Measurements from ENCODE around the gene ZBTB47.

DNA sequence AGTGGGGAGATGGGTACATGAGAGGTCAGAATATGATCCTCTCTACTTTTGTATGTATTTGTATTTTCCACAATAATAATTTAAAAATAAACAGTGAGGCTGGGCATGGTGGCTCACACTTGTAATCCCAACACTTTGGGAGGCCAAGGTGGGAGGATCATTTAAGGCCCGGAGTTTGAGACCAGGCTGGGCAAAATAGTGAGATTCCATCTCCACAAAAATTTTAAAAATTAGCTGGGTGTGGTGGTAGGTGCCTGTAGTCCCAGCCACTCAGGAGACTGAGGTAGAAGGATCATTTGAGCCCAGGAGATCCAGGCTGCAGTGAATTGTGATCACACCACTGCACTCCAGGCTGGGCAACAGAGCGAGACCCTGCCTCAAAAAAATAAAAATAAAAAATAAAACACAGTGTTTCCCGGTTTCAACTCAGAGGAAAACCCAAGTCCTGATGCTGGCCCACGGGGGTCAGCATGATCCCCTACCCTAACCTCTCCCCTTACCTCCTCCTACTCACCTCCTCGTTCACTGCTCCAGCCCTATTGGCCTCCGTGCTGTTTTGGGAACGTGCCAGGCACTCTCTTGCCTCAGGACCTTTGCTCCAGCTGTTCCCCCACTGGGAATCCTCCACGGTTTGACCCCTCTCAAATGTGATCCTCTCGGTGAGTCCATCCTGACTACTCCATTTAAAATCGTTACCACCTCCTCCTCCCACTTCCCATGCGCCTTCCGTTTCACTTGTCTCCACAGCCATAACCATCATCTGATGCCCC is 29.0 kb downstream of the ZBTB47 start:
- TF ChIP-seq POLR2A (IDR thresholded peaks at IDR 0.05; ENCODE audit: low read depth, low read length): no peak
- no peak for TF ChIP-seq POLR2AphosphoS5 (IDR thresholded peaks at IDR 0.05; ENCODE audit: low read depth, low read length)
- no peak for TF ChIP-seq TAF1 (IDR thresholded peaks at IDR 0.05; ENCODE audit: borderline replicate concordance, low read depth, low read length)
